HepG2 (cell line): ENCODE results near the gene EYA3. TPM values are rescaled to one million over a fixed set of nuclear protein-coding genes. Genes with fewer than 3 reads are reported as not detected.

Experiments used
- ARID2 ChIP-seq: sonication (generic); formaldehyde crosslinking; IDR thresholded peaks from 2 replicates; pipeline ENCODE4 v1.8.1; 2022; ENCODE audit warnings: mild to moderate bottlenecking, missing genetic modification reagents, borderline replicate concordance
- ASH2L ChIP-seq: fragments of 300-600, 200-600 bp; sonication (generic); IDR thresholded peaks from 2 replicates; pipeline ENCODE4 v1.7.0; 2017; ENCODE audit warnings: low read depth, mild to moderate bottlenecking, moderate library complexity, mixed read lengths, low read length; ENCODE audit not compliant: insufficient read length
- CERS6 ChIP-seq: sonication (generic); formaldehyde crosslinking; IDR thresholded peaks from 2 replicates; pipeline ENCODE4 v1.5.0; 2020; ENCODE audit warnings: missing genetic modification reagents
- MATR3 ChIP-seq: sonication (generic); formaldehyde crosslinking; IDR thresholded peaks from 2 replicates; pipeline ENCODE4 v1.4.0; 2020; ENCODE audit warnings: missing genetic modification reagents
- MIER2 ChIP-seq: IDR thresholded peaks from 2 replicates; pipeline ENCODE4 v1.6.1; 2016; ENCODE audit warnings: missing biosample characterization, missing genetic modification reagents
- SRSF9 ChIP-seq: fragments of 200-400 bp; formaldehyde crosslinking; IDR thresholded peaks from 2 replicates; pipeline ENCODE4 v1.6.1; 2018; ENCODE audit warnings: borderline replicate concordance, mild to moderate bottlenecking, low read depth, low read length; ENCODE audit not compliant: insufficient read depth, poor library complexity, severe bottlenecking
- ZBTB44 ChIP-seq: sonication (generic); formaldehyde crosslinking; IDR thresholded peaks from 2 replicates; pipeline ENCODE4 v1.4.0; 2020; ENCODE audit warnings: missing genetic modification reagents
- ZNF136 ChIP-seq: sonication (generic); formaldehyde crosslinking; IDR thresholded peaks from 2 replicates; pipeline ENCODE4 v1.8.1; 2022; ENCODE audit warnings: low read depth, mild to moderate bottlenecking, moderate library complexity, missing genetic modification reagents
- ZNF274 ChIP-seq: sonication (generic); formaldehyde crosslinking; IDR thresholded peaks from 2 replicates; pipeline ENCODE4 v1.5.1; 2020; ENCODE audit warnings: mild to moderate bottlenecking, missing genetic modification reagents
- ZNF562 ChIP-seq: sonication (generic); formaldehyde crosslinking; IDR thresholded peaks from 2 replicates; pipeline ENCODE4 v1.8.0; 2022; ENCODE audit warnings: missing genetic modification reagents, borderline replicate concordance
- ZNF784 ChIP-seq: sonication (generic); formaldehyde crosslinking; IDR thresholded peaks from 2 replicates; pipeline ENCODE4 v1.5.1; 2020; ENCODE audit warnings: missing genetic modification reagents, mild to moderate bottlenecking, borderline replicate concordance
- polyA plus RNA-seq, 8 experiments: library from polyadenylated mRNA; depleted of rRNA in 3 of 8; stranded (reverse) in 7 of 8; unstranded in 1 of 8; fragments of >200 nt; fragmentation: Illumina TruSeq in 4 of 8; extraction: Trizol in 4 of 8; gene quantifications; 2 replicates each; pipeline versions ENCODE4 v1.2.1 to v1.2.3, GENCODE V29; 2011 to 2016; ENCODE audit warnings: low read depth in 4 of 8, missing spikeins in 1 of 8, mixed read lengths in 1 of 8; ENCODE audit not compliant: insufficient read depth in 1 of 8
- total RNA-seq, 5 experiments: library from RNA; depleted of rRNA; stranded (reverse); fragments of >200 nt; fragmentation: Illumina TruSeq; extraction: Trizol; gene quantifications; 2 replicates each; pipeline ENCODE4 v1.2.3, GENCODE V29; 2016; ENCODE audit warnings: low read depth in 1 of 5
- TF ChIP-seq, protein P1 (sequence below): sonication (generic); formaldehyde crosslinking; IDR thresholded peaks from 2 replicates; pipeline ENCODE4 v1.4.0; 2020; ENCODE audit warnings: missing genetic modification reagents
- TF ChIP-seq, protein P2 (sequence below): sonication (generic); formaldehyde crosslinking; IDR thresholded peaks from 2 replicates; pipeline ENCODE4 v1.5.1; 2020; ENCODE audit warnings: mild to moderate bottlenecking, missing genetic modification reagents, moderate library complexity
- TF ChIP-seq, protein P3 (sequence below): IDR thresholded peaks from 2 replicates; pipeline ENCODE4 v1.6.1; 2016; ENCODE audit warnings: low read depth, control low read depth

Gene EYA3
- total and polyA plus RNA-seq, 2 of the 13 experiments (the other 11 are each of a cell fraction or from before 2014, with no cell fraction given), result 13.9 to 19.7 TPM

GRCh38 chr1:27934818-27935549 lies 153.4 kb downstream of the EYA3 start, which contains the start of gene SMPDL3B (continued):
- TF ChIP-seq ZBTB44 (CRISPR knock-in tag) (no peak), MIER2 (CRISPR knock-in tag) (no peak), MATR3 (CRISPR knock-in tag) (no peak), ZNF784 (CRISPR knock-in tag) (no peak), ZNF562 (CRISPR knock-in tag) (no peak), SRSF9 (no peak), ZNF274 (CRISPR knock-in tag) (no peak), ZNF136 (CRISPR knock-in tag) (no peak), CERS6 (no peak), ASH2L (no peak), ARID2 (CRISPR knock-in tag) (no peak)
- TF ChIP-seq, protein P1, sequence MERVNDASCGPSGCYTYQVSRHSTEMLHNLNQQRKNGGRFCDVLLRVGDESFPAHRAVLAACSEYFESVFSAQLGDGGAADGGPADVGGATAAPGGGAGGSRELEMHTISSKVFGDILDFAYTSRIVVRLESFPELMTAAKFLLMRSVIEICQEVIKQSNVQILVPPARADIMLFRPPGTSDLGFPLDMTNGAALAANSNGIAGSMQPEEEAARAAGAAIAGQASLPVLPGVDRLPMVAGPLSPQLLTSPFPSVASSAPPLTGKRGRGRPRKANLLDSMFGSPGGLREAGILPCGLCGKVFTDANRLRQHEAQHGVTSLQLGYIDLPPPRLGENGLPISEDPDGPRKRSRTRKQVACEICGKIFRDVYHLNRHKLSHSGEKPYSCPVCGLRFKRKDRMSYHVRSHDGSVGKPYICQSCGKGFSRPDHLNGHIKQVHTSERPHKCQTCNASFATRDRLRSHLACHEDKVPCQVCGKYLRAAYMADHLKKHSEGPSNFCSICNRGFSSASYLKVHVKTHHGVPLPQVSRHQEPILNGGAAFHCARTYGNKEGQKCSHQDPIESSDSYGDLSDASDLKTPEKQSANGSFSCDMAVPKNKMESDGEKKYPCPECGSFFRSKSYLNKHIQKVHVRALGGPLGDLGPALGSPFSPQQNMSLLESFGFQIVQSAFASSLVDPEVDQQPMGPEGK, result 0 out of 2 replicates have a peak, but pooled peaks have one; percentile 36
- TF ChIP-seq, protein P2, sequence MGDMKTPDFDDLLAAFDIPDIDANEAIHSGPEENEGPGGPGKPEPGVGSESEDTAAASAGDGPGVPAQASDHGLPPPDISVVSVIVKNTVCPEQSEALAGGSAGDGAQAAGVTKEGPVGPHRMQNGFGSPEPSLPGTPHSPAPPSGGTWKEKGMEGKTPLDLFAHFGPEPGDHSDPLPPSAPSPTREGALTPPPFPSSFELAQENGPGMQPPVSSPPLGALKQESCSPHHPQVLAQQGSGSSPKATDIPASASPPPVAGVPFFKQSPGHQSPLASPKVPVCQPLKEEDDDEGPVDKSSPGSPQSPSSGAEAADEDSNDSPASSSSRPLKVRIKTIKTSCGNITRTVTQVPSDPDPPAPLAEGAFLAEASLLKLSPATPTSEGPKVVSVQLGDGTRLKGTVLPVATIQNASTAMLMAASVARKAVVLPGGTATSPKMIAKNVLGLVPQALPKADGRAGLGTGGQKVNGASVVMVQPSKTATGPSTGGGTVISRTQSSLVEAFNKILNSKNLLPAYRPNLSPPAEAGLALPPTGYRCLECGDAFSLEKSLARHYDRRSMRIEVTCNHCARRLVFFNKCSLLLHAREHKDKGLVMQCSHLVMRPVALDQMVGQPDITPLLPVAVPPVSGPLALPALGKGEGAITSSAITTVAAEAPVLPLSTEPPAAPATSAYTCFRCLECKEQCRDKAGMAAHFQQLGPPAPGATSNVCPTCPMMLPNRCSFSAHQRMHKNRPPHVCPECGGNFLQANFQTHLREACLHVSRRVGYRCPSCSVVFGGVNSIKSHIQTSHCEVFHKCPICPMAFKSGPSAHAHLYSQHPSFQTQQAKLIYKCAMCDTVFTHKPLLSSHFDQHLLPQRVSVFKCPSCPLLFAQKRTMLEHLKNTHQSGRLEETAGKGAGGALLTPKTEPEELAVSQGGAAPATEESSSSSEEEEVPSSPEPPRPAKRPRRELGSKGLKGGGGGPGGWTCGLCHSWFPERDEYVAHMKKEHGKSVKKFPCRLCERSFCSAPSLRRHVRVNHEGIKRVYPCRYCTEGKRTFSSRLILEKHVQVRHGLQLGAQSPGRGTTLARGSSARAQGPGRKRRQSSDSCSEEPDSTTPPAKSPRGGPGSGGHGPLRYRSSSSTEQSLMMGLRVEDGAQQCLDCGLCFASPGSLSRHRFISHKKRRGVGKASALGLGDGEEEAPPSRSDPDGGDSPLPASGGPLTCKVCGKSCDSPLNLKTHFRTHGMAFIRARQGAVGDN, result peak; percentile 36; the same call in 1 of the 2 replicates
- TF ChIP-seq, protein P3, sequence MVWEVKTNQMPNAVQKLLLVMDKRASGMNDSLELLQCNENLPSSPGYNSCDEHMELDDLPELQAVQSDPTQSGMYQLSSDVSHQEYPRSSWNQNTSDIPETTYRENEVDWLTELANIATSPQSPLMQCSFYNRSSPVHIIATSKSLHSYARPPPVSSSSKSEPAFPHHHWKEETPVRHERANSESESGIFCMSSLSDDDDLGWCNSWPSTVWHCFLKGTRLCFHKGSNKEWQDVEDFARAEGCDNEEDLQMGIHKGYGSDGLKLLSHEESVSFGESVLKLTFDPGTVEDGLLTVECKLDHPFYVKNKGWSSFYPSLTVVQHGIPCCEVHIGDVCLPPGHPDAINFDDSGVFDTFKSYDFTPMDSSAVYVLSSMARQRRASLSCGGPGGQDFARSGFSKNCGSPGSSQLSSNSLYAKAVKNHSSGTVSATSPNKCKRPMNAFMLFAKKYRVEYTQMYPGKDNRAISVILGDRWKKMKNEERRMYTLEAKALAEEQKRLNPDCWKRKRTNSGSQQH, result no peak
